IMR-90 (cell line): Measurements from ENCODE around the gene CTIF. TPM values are rescaled to one million over a fixed set of nuclear protein-coding genes. Genes with fewer than 3 reads are reported as not detected.
A peak's percentile ranks its signal among the peaks of the same experiment; 100 is the strongest.

Experiments
- ATAC-seq: fragments of 200-7000 bp; cut with Tn5 transposase; 2 replicates; pipeline ENCODE4 v1.9.1; 2020; ENCODE audit warnings: low read depth, mild to moderate bottlenecking, moderate library complexity
- BruUV-seq: library from RNA; stranded (reverse); fragments of 400-500 nt; replicated peaks from 2 replicates; lab custom pipeline; 2021; lab: Mats Ljungman, UMichigan
- CTCF ChIA-PET: fragments of 300-600 bp; formaldehyde crosslinking; extraction: SDS; loops from one replicate; lab custom pipeline; 2021; ENCODE audit warnings: antibody characterized with exemption; lab: Yijun Ruan, JAX
- POLR2A ChIA-PET: fragments of 300-600 bp; sonication (Branson Sonifier 250); formaldehyde crosslinking; loops from one replicate; lab custom pipeline; 2022; ENCODE audit warnings: antibody characterized with exemption; ENCODE audit not compliant: unreplicated experiment; lab: Charles Lee
- DNase-seq: peaks from one replicate; pipeline ENCODE4 v3.0.0; 2013
- H2AFZ ChIP-seq: replicated peaks from 2 replicates; pipeline ENCODE3; 2013; ENCODE audit warnings: low read length, mild to moderate bottlenecking; ENCODE audit not compliant: poor library complexity
- H2AK5ac ChIP-seq: 2 replicates; pipeline ENCODE4 v1.6.1; 2013; ENCODE audit warnings: low read depth, low read length, inconsistent platforms
- H2AK9ac ChIP-seq: replicated peaks from 2 replicates; pipeline ENCODE3; 2013; ENCODE audit warnings: mild to moderate bottlenecking, low read depth, low read length, moderate library complexity; ENCODE audit not compliant: poor library complexity
- H2BK120ac ChIP-seq: 2 replicates; pipeline ENCODE4 v1.6.1; 2013; ENCODE audit warnings: low read depth, low read length, inconsistent platforms
- H2BK15ac ChIP-seq: 3 replicates; pipeline ENCODE4 v1.6.1; 2013; ENCODE audit warnings: low read depth, low read length, inconsistent platforms
- H2BK20ac ChIP-seq: 2 replicates; pipeline ENCODE4 v1.6.1; 2013; ENCODE audit warnings: low read depth, mild to moderate bottlenecking, inconsistent platforms, low read length, moderate library complexity
- H2BK5ac ChIP-seq: 2 replicates; pipeline ENCODE4 v1.6.1; 2013; ENCODE audit warnings: mild to moderate bottlenecking, low read depth, low read length, inconsistent platforms; ENCODE audit not compliant: poor library complexity, severe bottlenecking
- H3K14ac ChIP-seq: replicated peaks from 2 replicates; pipeline ENCODE4 v1.6.1; 2013; ENCODE audit warnings: low read depth, low read length, inconsistent platforms
- H3K18ac ChIP-seq: 2 replicates; pipeline ENCODE4 v1.6.1; 2013; ENCODE audit warnings: low read depth, low read length, control low read depth
- H3K23ac ChIP-seq: 2 replicates; pipeline ENCODE4 v1.6.1; 2013; ENCODE audit warnings: low read depth, low read length, inconsistent platforms
- H3K27ac ChIP-seq: 2 replicates; pipeline ENCODE4 v1.5.1; 2013; ENCODE audit warnings: mild to moderate bottlenecking, control low read depth, low read length; ENCODE audit not compliant: insufficient read depth
- H3K27me3 ChIP-seq: 2 replicates; pipeline ENCODE4 v1.6.1; 2013; ENCODE audit warnings: low read length; ENCODE audit not compliant: control insufficient read depth, insufficient read depth
- H3K36me3 ChIP-seq: 2 replicates; pipeline ENCODE4 v1.6.1; 2013; ENCODE audit warnings: low read length, mixed read lengths; ENCODE audit not compliant: control insufficient read depth, insufficient read depth
- H3K4ac ChIP-seq: 2 replicates; pipeline ENCODE4 v1.6.1; 2013; ENCODE audit warnings: low read depth, low read length, inconsistent platforms
- H3K4me1 ChIP-seq: 2 replicates; pipeline ENCODE4 v1.6.1; 2013; ENCODE audit warnings: low read length, mixed read lengths; ENCODE audit not compliant: control insufficient read depth, insufficient read depth
- H3K4me2 ChIP-seq: 2 replicates; pipeline ENCODE4 v1.6.1; 2013; ENCODE audit warnings: low read depth, mild to moderate bottlenecking, control low read depth, low read length, moderate library complexity
- H3K4me3 ChIP-seq: 2 replicates; pipeline ENCODE4 v1.5.1; 2013; ENCODE audit warnings: low read depth, mild to moderate bottlenecking, control low read depth, low read length, moderate library complexity; ENCODE audit not compliant: insufficient read depth
- H3K56ac ChIP-seq: 2 replicates; pipeline ENCODE4 v1.6.1; 2013; ENCODE audit warnings: low read length, inconsistent platforms; ENCODE audit not compliant: insufficient read depth; ENCODE audit errors: extremely low read depth
- H3K79me1 ChIP-seq, 2 experiments: 2 replicates each; pipeline ENCODE4 v1.6.1; 2013; ENCODE audit warnings: low read length in 2 of 2, inconsistent platforms in 1 of 2, low read depth in 1 of 2
- H3K9ac ChIP-seq: 2 replicates; pipeline ENCODE4 v1.6.1; 2013; ENCODE audit warnings: low read depth, low read length, control low read depth
- H3K9me1 ChIP-seq: 2 replicates; pipeline ENCODE4 v1.6.1; 2013; ENCODE audit warnings: low read length, inconsistent platforms; ENCODE audit not compliant: insufficient read depth
- H3K9me3 ChIP-seq: 2 replicates; pipeline ENCODE4 v1.6.1; 2013; ENCODE audit warnings: low read length; ENCODE audit not compliant: control insufficient read depth, insufficient read depth
- H4K20me1 ChIP-seq: 2 replicates; pipeline ENCODE4 v1.6.1; 2013; ENCODE audit warnings: low read length, inconsistent platforms; ENCODE audit not compliant: insufficient read depth
- H4K5ac ChIP-seq: 2 replicates; pipeline ENCODE4 v1.6.1; 2013; ENCODE audit warnings: mild to moderate bottlenecking, low read depth, low read length, control low read depth
- H4K8ac ChIP-seq, 2 experiments: 2 replicates each; pipeline ENCODE4 v1.6.1; 2013; ENCODE audit warnings: low read depth in 2 of 2, low read length in 2 of 2, control low read depth in 1 of 2, inconsistent platforms in 1 of 2
- H4K91ac ChIP-seq: 2 replicates; pipeline ENCODE4 v1.6.1; 2013; ENCODE audit warnings: low read depth, low read length, inconsistent platforms; ENCODE audit not compliant: insufficient read depth
- BHLHE40 ChIP-seq: fragments of 150-350 bp; IDR thresholded peaks from 2 replicates; pipeline ENCODE4 v1.6.1; 2016; ENCODE audit warnings: mild to moderate bottlenecking, low read depth, low read length
- CEBPB ChIP-seq: IDR thresholded peaks from 2 replicates; pipeline ENCODE4 v1.6.1; 2012; ENCODE audit warnings: low read depth, low read length, improper control_type of control experiment
- CTCF ChIP-seq: conservative IDR thresholded peaks from 2 replicates; pipeline ENCODE4 v1.5.1; 2012; ENCODE audit warnings: mild to moderate bottlenecking, low read depth, low read length, improper control_type of control experiment
- ELK1 ChIP-seq: fragments of 150-350 bp; IDR thresholded peaks from 2 replicates; pipeline ENCODE4 v1.6.1; 2016; ENCODE audit warnings: low read depth, mild to moderate bottlenecking, low read length, moderate library complexity, borderline replicate concordance
- FOS ChIP-seq: fragments of 150-350 bp; IDR thresholded peaks from 2 replicates; pipeline ENCODE4 v1.6.1; 2016; ENCODE audit warnings: low read depth, low read length
- MAFK ChIP-seq: IDR thresholded peaks from 2 replicates; pipeline ENCODE4 v1.6.1; 2012; ENCODE audit warnings: low read depth, low read length, improper control_type of control experiment
- MAZ ChIP-seq: IDR thresholded peaks from 2 replicates; pipeline ENCODE4 v1.6.1; 2012; ENCODE audit warnings: low read depth, mild to moderate bottlenecking, low read length, improper control_type of control experiment, moderate library complexity, borderline replicate concordance
- MXI1 ChIP-seq: IDR thresholded peaks from 2 replicates; pipeline ENCODE4 v1.6.1; 2012; ENCODE audit warnings: low read depth, mild to moderate bottlenecking, low read length, moderate library complexity, borderline replicate concordance
- NFE2L2 ChIP-seq: fragments of 150-350 bp; IDR thresholded peaks from 2 replicates; pipeline ENCODE4 v1.6.1; 2016; ENCODE audit warnings: low read depth, mild to moderate bottlenecking, low read length
- POLR2A ChIP-seq: IDR thresholded peaks from 2 replicates; pipeline ENCODE4 v1.6.1; 2012; ENCODE audit warnings: mild to moderate bottlenecking, low read depth, low read length
- RCOR1 ChIP-seq: IDR thresholded peaks from 2 replicates; pipeline ENCODE4 v1.6.1; 2012; ENCODE audit warnings: mild to moderate bottlenecking, low read length, improper control_type of control experiment; ENCODE audit not compliant: insufficient replicate concordance
- RFX5 ChIP-seq: IDR thresholded peaks from 2 replicates; pipeline ENCODE4 v1.8.0; 2012; ENCODE audit warnings: low read depth, mild to moderate bottlenecking, low read length, moderate library complexity
- SMC3 ChIP-seq: fragments of 150-350 bp; IDR thresholded peaks from 2 replicates; pipeline ENCODE4 v1.6.1; 2016; ENCODE audit warnings: low read depth, mild to moderate bottlenecking, antibody characterized with exemption, low read length, moderate library complexity
- USF2 ChIP-seq: fragments of 150-350 bp; IDR thresholded peaks from 2 replicates; pipeline ENCODE4 v1.6.1; 2017; ENCODE audit warnings: mild to moderate bottlenecking, antibody characterized with exemption, low read length, low read depth
- WGBS, 2 experiments: methylation state at CpG; one replicate each; pipeline versions ENCODE4 v1.1.5 to v1.1.7; 2013; ENCODE audit warnings: missing lambda C conversion rate in 2 of 2; ENCODE audit not compliant: insufficient read length in 1 of 2; ENCODE audit errors: extremely low coverage in 2 of 2; 5-methylcytosine and 5-hydroxymethylcytosine counted together
- dilution Hi-C: fragments of 300-500 bp; cut with HindIII; formaldehyde crosslinking; loops from one replicate; pipeline ENCODE4 v1.14.3; 2018; ENCODE audit warnings: low sequenced_read_pairs; ENCODE audit not compliant: unreplicated experiment
- in situ Hi-C: fragments of 300-500 bp; cut with MboI; formaldehyde crosslinking; loops from 3 replicates; pipeline ENCODE4 v1.14.3; 2019; ENCODE audit warnings: low sequenced_read_pairs, inconsistent platforms, mixed read lengths
- intact Hi-C: fragments of 100-400 bp; cut with micrococcal nuclease; formaldehyde crosslinking; loops from 2 replicates; pipeline ENCODE4 v1.10.0; 2022
- polyA plus RNA-seq, 3 experiments: library from polyadenylated mRNA; depleted of rRNA; stranded (reverse); fragments of >200 nt; gene quantifications; 2 replicates each; pipeline ENCODE4 v1.2.3, GENCODE V29; 2012; ENCODE audit warnings: low replicate concordance in 1 of 3
- total RNA-seq: library from RNA; depleted of rRNA; stranded (reverse); fragments of >200 nt; gene quantifications from 2 replicates; pipeline ENCODE4 v1.2.3, GENCODE V29; 2012

The CTIF gene
- total and polyA plus RNA-seq, 2 of the 4 experiments (the other 2 are of a cell fraction) = 25.1 to 57.0 TPM

GRCh38 chr18:48594471-48595094 is 55.8 kb downstream of the CTIF start:
- Histone ChIP-seq H3K14ac (no peak overlapping the region), H3K4me3 (no peak overlapping the region), H3K23ac (no peak overlapping the region), H3K18ac (no peak overlapping the region), H2BK120ac (no peak overlapping the region), H3K9me1 (peaks cover 48% of the 10 kb centered on the region), H2BK5ac (no peak overlapping the region), H3K36me3 (peaks cover 16% of the 10 kb centered on the region), H2AFZ (no peak overlapping the region), H3K56ac (no peak overlapping the region), H2BK20ac (no peak overlapping the region), H3K4me2 (no peak overlapping the region), H4K20me1 (peaks cover 88% of the 10 kb centered on the region), H3K9me3 (no peaks in the 10 kb centered on the region), H3K27ac (no peak overlapping the region), H3K4ac (no peak overlapping the region), H4K8ac (no peak overlapping the region), H3K27me3 (no peaks in the 10 kb centered on the region), H3K9ac (no peak overlapping the region), H3K79me1 (peaks cover 43 to 95% of the 10 kb centered on the region in 2 experiments), H3K4me1 (peaks cover 28% of the 10 kb centered on the region), H2BK15ac (no peak overlapping the region), H4K5ac (no peak overlapping the region), H2AK5ac (no peak overlapping the region), H2AK9ac (peak overlapping the region; percentile 56), H4K91ac (no peak overlapping the region)
- TF ChIP-seq RCOR1 = no peak
- TF ChIP-seq NFE2L2 = no peak
- no peak for TF ChIP-seq USF2
- no peak for TF ChIP-seq ELK1
- no peak for TF ChIP-seq CTCF
- no peak for TF ChIP-seq CEBPB
- TF ChIP-seq FOS = no peak
- no peak for TF ChIP-seq RFX5
- TF ChIP-seq POLR2A = no peak
- TF ChIP-seq MAFK = no peak
- no peak for TF ChIP-seq MAZ
- no peak for TF ChIP-seq MXI1
- no peak for TF ChIP-seq BHLHE40
- no peak for TF ChIP-seq SMC3
- BruUV-seq = no TSS peak
- no peak for ATAC-seq
- ChIA-PET POLR2A (interaction anchor here (0.5 kb wide), 1 partner anchor 346 kb away, joined by 9 read pairs; no protein-coding TSS in a partner anchor), CTCF (no interaction called here)
- in situ Hi-C loops = no loop called here
- WGBS, 2 experiments = no CpG with 5 or more reads among the region's 13 CpGs
- DNase-seq = no peak
- dilution Hi-C loops = no loop called here
- intact Hi-C loops = no loop called here
